Stomach (tissue), 9 donors: ENCODE measurements around the gene CTBP1. TPM values are rescaled to one million over a fixed set of nuclear protein-coding genes. Genes with fewer than 3 reads are reported as not detected.

Experiments used
- DNase-seq, 2 donors: peaks; one replicate each; pipeline versions ENCODE4 v3.0.0 to v3.0.0-alpha.2; 2013 to 2019
- H3K27ac ChIP-seq, 5 donors: fragments of 200-600 bp in 4 of 5; sonication (generic) in 4 of 5; one replicate each; pipeline ENCODE4 v1.5.1; 2013 to 2019; ENCODE audit warnings: mild to moderate bottlenecking in 1 of 5, moderate library complexity in 1 of 5
- H3K27me3 ChIP-seq, 3 donors: fragments of 200-600 bp; sonication (generic); one replicate each; pipeline ENCODE4 v1.5.1; 2017 to 2019; ENCODE audit warnings: mixed run types in 1 of 3
- H3K36me3 ChIP-seq, 4 donors: fragments of 200-600 bp; sonication (generic); 1 replicate in 3 of 4; 2 replicates in 1 of 4; pipeline ENCODE4 v1.5.1; 2016 to 2019
- H3K4me1 ChIP-seq, 4 donors: fragments of 200-600 bp; sonication (generic); one replicate each; pipeline ENCODE4 v1.5.1; 2016 to 2019
- H3K4me3 ChIP-seq, 4 donors: fragments of 200-600 bp; sonication (generic) in 3 of 4; one replicate each; pipeline ENCODE4 v1.5.1; 2016 to 2019; ENCODE audit warnings: mild to moderate bottlenecking in 1 of 4
- H3K9me3 ChIP-seq, 4 donors: fragments of 200-600 bp; sonication (generic); one replicate each; pipeline ENCODE4 v1.5.1; 2016 to 2019
- CTCF ChIP-seq, 7 experiments: fragments of 450-650 bp in 4 of 7; fragments of 200-600 bp in 3 of 7; sonication (generic) in 3 of 7; IDR thresholded peaks; one replicate each; pipeline ENCODE4 v1.5.1; 2016 to 2019; ENCODE audit warnings: antibody characterized with exemption in 7 of 7, control low read depth in 2 of 7, mild to moderate bottlenecking in 1 of 7
- EP300 ChIP-seq: sonication (generic); formaldehyde crosslinking; IDR thresholded peaks from one replicate; pipeline ENCODE4 v1.6.1; 2017; ENCODE audit warnings: antibody characterized with exemption
- POLR2A ChIP-seq, 4 donors: fragments of 450-650 bp; IDR thresholded peaks; one replicate each; pipeline ENCODE4 v1.6.1; 2016; ENCODE audit warnings: antibody characterized with exemption in 4 of 4, control low read depth in 2 of 4, mild to moderate bottlenecking in 1 of 4, moderate library complexity in 1 of 4
- POLR2AphosphoS5 ChIP-seq, 3 donors: sonication (generic); formaldehyde crosslinking; IDR thresholded peaks; one replicate each; pipeline ENCODE4 v1.6.1; 2016; ENCODE audit warnings: antibody characterized with exemption in 3 of 3
- WGBS, 5 donors: extraction: QIAGEN DNeasy Blood & Tissue Kit in 3 of 5; methylation state at CpG; one replicate each; pipeline versions ENCODE4 v1.1.5 to v1.1.7; 2013 to 2018; 5-methylcytosine and 5-hydroxymethylcytosine counted together
- intact Hi-C: fragments of 100-400 bp; cut with DNase I; formaldehyde crosslinking; loops from one replicate; pipeline ENCODE4 v1.15.1; 2023; ENCODE audit warnings: low total_unique reads
- polyA plus RNA-seq, 3 donors: library from polyadenylated mRNA; stranded (reverse); fragments of 200-250 nt; gene quantifications; one replicate each; pipeline ENCODE4 v1.2.3, GENCODE V29; 2013
- total RNA-seq, 5 donors: library from RNA; depleted of rRNA; stranded (reverse); fragments of >200 nt; gene quantifications; one replicate each; pipeline versions ENCODE4 v1.1.0 to v1.2.3, GENCODE V29; 2014 to 2016
- donor health status: healthy with polysubstance abuse.
- donor health status: Bipolar disorder and iron deficiency.
- donor health status: healthy.

Gene CTBP1
- total and polyA plus RNA-seq, 8 donors = 72.7 to 415 (median 95.1) TPM

DNA sequence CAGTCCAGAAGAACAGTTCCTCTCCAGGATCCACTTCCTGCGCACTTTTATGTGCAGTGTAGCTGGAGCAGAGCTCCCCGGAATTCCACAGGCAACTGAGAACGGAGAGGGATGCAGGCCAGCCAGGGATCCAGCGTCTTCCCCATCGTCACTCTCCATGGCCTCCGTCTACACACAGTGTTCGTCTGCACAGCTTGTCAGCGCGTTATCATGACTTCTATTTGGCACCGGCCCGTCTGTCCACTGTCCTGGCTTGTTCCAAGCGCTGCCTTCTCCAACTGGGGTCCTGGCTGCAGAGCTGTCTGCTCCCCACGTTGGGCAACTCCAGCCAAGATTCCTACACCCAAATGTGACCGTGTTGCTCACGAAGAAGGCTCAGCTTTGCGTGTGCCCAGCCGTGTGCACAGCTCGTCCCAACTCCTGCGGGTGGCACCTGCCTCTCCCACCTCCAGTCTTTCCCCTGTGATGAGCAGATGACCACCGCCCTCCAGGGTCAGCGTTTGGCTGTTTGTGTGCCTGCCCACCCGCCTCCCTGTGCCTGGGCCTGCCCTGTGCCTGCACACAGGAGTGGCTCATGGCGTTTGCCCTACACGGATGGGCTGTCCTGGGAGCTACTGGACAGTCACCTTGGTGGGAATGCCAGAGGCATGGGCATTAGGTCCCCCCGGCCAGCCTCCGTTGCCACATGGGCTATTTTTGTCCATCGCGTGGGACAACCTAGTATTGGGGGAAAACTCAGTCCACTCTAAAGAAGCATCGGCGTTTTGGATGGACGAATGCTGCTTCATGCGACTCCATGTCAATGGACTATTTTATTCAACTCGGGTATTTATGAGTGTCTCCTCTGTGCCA lies 2.2 kb upstream of the CTBP1 start:
- peak overlapping the region in 3 of 5 donors; percentile 97 to 98 (median 97) for H3K27ac ChIP-seq
- H3K27me3 ChIP-seq = no peaks in the 10 kb centered on the region
- TF ChIP-seq EP300 (no peak), POLR2A (IDR thresholded peaks at IDR 0.05) (no peak), POLR2AphosphoS5 (IDR thresholded peaks at IDR 0.05) (no peak), CTCF (IDR thresholded peaks at IDR 0.05) (no peak)
- H3K4me1 ChIP-seq = peaks cover 26 to 42% (median 32%) of the 10 kb centered on the region in 4 donors
- 97 to 98% (median 97%) methylated on average over 33 of the region's 33 CpGs for WGBS, 5 donors
- DNase-seq = peak in 1 of 2 donors; percentile 2
- intact Hi-C loops = loop anchor here (10.0 kb wide), 1 partner anchor 84 kb away; no protein-coding TSS in a partner anchor
- peaks cover 0 to 7% (median 3%) of the 10 kb centered on the region in 4 donors for H3K36me3 ChIP-seq
- H3K4me3 ChIP-seq = no peak overlapping the region
- H3K9me3 ChIP-seq = peaks cover 0 to 12% (median 0%) of the 10 kb centered on the region in 4 donors

DNA sequence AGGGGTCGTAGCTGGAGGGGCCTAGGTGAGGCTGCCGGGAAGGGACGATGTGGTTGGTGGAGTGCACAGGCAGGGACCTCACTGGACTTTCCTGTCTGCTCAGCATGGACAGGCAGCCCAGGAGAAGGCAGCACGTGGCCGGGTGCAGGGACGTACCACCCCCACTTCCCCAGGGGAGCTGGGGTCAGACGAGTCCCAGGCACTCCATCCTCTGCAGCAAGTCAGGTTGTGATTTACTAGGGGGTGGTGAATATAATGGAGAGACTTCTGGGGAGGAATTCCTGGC lies 1.5 kb upstream of the CTBP1 start:
- Histone ChIP-seq H3K9me3 (peaks cover 0 to 12% (median 0%) of the 10 kb centered on the region in 4 donors), H3K4me3 (peak overlapping the region in 3 of 4 donors; percentile 61 to 96 (median 73)), H3K27me3 (no peaks in the 10 kb centered on the region), H3K4me1 (peaks cover 33 to 49% (median 39%) of the 10 kb centered on the region in 4 donors), H3K27ac (peak overlapping the region; percentile 97 to 98 (median 97)), H3K36me3 (peaks cover 0 to 7% (median 3%) of the 10 kb centered on the region in 4 donors)
- no peak for DNase-seq
- intact Hi-C loops = loop anchor here (10.0 kb wide), 1 partner anchor 84 kb away; no protein-coding TSS in a partner anchor
- TF ChIP-seq POLR2A (IDR thresholded peaks at IDR 0.05) (no peak), CTCF (IDR thresholded peaks at IDR 0.05) (no peak), EP300 (no peak), POLR2AphosphoS5 (IDR thresholded peaks at IDR 0.05) (no peak)
- WGBS, 5 donors = 95 to 99% (median 98%) methylated on average over 6 to 7 of the region's 7 CpGs

DNA sequence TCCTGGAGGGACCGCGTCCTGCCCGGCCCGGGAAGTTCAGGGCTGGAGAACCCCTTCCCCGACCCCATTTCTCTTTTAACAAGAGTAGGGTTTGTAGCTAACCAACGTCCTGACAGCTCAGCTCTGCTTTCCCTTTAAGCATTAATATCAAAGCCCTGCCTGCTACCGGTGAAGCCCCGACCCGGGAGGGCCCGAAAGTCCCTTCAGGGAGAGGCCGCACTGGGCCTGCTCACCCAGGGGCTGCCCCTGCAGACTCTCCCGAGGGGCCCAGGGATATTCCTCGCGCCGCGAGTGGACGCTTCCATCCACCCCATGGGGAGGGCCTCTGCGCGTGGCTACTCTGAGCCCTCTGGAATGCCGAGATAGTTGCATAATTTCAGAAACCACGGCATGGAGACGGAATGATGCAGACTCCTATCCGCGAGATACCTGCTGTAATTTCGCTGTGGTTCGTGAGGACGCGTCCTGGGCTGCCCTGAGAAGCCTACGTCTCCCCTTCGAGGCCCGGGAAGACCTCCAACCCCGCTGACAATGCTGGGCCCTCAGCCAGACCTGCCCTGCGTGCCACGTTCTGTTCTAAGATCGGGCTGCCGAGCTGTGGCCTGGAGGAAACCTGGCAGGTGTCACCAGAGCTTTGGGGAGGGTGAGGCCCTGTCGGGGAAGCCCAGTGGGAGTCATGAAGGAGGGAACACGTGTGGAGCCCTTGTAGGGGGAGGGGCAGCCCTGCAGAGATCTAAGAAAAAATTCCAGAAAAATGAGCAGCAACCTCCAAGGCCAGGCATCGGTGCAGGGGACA lies 999 bp upstream of the CTBP1 start:
- peaks cover 0 to 7% (median 0%) of the 10 kb centered on the region in 4 donors for H3K9me3 ChIP-seq
- H3K27me3 ChIP-seq = no peaks in the 10 kb centered on the region
- H3K27ac ChIP-seq = peak overlapping the region; percentile 97 to 98 (median 97)
- peak overlapping the region; percentile 61 to 96 (median 76) for H3K4me3 ChIP-seq
- H3K4me1 ChIP-seq = peaks cover 38 to 54% (median 44%) of the 10 kb centered on the region in 4 donors
- intact Hi-C loops = loop anchor here (10.0 kb wide), 1 partner anchor 85 kb away; no protein-coding TSS in a partner anchor
- TF ChIP-seq EP300 (no peak), POLR2AphosphoS5 (IDR thresholded peaks at IDR 0.05) (no peak), CTCF (IDR thresholded peaks at IDR 0.05) (no peak), POLR2A (IDR thresholded peaks at IDR 0.05) (no peak)
- H3K36me3 ChIP-seq = peaks cover 0 to 7% (median 3%) of the 10 kb centered on the region in 4 donors
- WGBS, 5 donors = 25 to 40% (median 33%) methylated on average over 35 to 39 of the region's 39 CpGs
- DNase-seq = peak in 1 of 2 donors; percentile 60

DNA sequence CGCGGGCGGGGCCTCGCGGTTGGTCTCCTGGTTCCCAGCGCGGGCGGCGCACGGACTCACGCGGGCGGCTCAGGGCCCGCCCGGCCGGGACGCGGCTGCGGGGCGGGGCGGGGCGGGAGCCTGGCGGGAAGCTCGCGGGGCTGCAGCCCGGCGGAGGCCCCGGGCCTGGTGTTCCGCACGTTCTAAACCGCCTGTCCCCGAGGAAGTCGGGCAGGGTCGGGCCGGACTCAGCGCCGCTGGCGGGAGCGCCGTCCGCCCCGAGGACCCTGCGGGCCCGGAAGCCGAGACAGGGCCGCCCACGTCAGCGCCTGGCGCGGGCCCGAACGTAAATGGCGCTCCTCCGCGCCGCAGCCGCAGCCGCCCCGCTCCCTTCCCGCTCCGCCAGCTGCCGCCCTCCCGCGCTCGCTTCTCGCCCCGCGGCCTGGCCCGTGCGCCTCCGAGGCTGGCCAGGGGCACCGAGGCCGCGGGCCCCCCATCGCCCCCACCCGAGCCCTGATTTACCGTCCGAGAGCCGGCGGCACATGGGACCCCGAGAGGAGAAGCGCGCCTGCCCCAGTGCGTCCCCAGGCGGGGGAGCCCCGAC lies 309 bp upstream of the CTBP1 start:
- Histone ChIP-seq H3K4me3 (peak overlapping the region; percentile 61 to 96 (median 76)), H3K9me3 (peaks cover 0 to 3% (median 0%) of the 10 kb centered on the region in 4 donors), H3K27me3 (no peaks in the 10 kb centered on the region), H3K4me1 (peaks cover 45 to 61% (median 51%) of the 10 kb centered on the region in 4 donors), H3K36me3 (peaks cover 0 to 7% (median 3%) of the 10 kb centered on the region in 4 donors), H3K27ac (peak overlapping the region; percentile 97 to 98 (median 97))
- peak; percentile 90 to 97 for DNase-seq
- WGBS, 5 donors = 0 to 1% (median 0%) methylated on average over 11 to 86 of the region's 86 CpGs; no CpG with 5 or more reads in 1 of the 5 donors
- TF ChIP-seq CTCF (IDR thresholded peaks at IDR 0.05) (no peak), POLR2AphosphoS5 (IDR thresholded peaks at IDR 0.05) (peak in 1 of 3 donors; percentile 30)
- intact Hi-C loops = no loop called here
